H9 (cell line): ENCODE results near the gene BLOC1S1. TPM values are rescaled to one million over a fixed set of nuclear protein-coding genes. Genes with fewer than 3 reads are reported as not detected.

Experiments
- DNase-seq: peaks from one replicate; pipeline ENCODE4 v3.0.0-alpha.2; 2017
- H2AFZ ChIP-seq: one replicate; pipeline ENCODE4 v1.6.1; 2013; ENCODE audit warnings: mild to moderate bottlenecking, low read length, control low read depth, moderate library complexity
- H2AK5ac ChIP-seq: 2 replicates; pipeline ENCODE4 v1.6.1; 2013; ENCODE audit warnings: low read length, control low read depth, mixed read lengths; ENCODE audit not compliant: insufficient read length
- H2BK120ac ChIP-seq: one replicate; pipeline ENCODE4 v1.6.1; 2013; ENCODE audit warnings: low read depth, mild to moderate bottlenecking, low read length, control low read depth, inconsistent platforms; ENCODE audit not compliant: poor library complexity, severe bottlenecking
- H2BK12ac ChIP-seq: 2 replicates; pipeline ENCODE4 v1.6.1; 2013; ENCODE audit warnings: low read length, control low read depth, mixed read lengths, low read depth; ENCODE audit not compliant: insufficient read length
- H2BK15ac ChIP-seq: 2 replicates; pipeline ENCODE4 v1.6.1; 2013; ENCODE audit warnings: low read depth, low read length, control low read depth
- H2BK20ac ChIP-seq: one replicate; pipeline ENCODE4 v1.6.1; 2013; ENCODE audit warnings: low read depth, mild to moderate bottlenecking, low read length, control low read depth, inconsistent platforms; ENCODE audit not compliant: poor library complexity, severe bottlenecking
- H2BK5ac ChIP-seq: 2 replicates; pipeline ENCODE4 v1.6.1; 2013; ENCODE audit warnings: low read length, control low read depth, mixed read lengths; ENCODE audit not compliant: insufficient read length
- H3K14ac ChIP-seq: 2 replicates; pipeline ENCODE4 v1.6.1; 2013; ENCODE audit warnings: low read length, control low read depth; ENCODE audit not compliant: insufficient read depth
- H3K18ac ChIP-seq: 2 replicates; pipeline ENCODE4 v1.6.1; 2013; ENCODE audit warnings: low read depth, mild to moderate bottlenecking, mixed read lengths, low read length, control low read depth; ENCODE audit not compliant: insufficient read length
- H3K23ac ChIP-seq: 2 replicates; pipeline ENCODE4 v1.6.1; 2013; ENCODE audit warnings: low read length, control low read depth, mixed read lengths, low read depth; ENCODE audit not compliant: insufficient read length
- H3K23me2 ChIP-seq: 2 replicates; pipeline ENCODE4 v1.6.1; 2013; ENCODE audit warnings: low read depth, mild to moderate bottlenecking, mixed read lengths, low read length, control low read depth; ENCODE audit not compliant: insufficient read length, poor library complexity, severe bottlenecking
- H3K27ac ChIP-seq: 2 replicates; pipeline ENCODE4 v1.5.1; 2013; ENCODE audit warnings: low read length, control low read depth, mixed read lengths, low read depth; ENCODE audit not compliant: insufficient read length
- H3K27me3 ChIP-seq: 2 replicates; pipeline ENCODE4 v1.6.1; 2013; ENCODE audit warnings: low read length, control low read depth, inconsistent platforms; ENCODE audit not compliant: insufficient read depth
- H3K4ac ChIP-seq: 2 replicates; pipeline ENCODE4 v1.6.1; 2013; ENCODE audit warnings: low read depth, mild to moderate bottlenecking, control low read depth, inconsistent platforms, low read length, moderate library complexity
- H3K4me1 ChIP-seq: 2 replicates; pipeline ENCODE4 v1.6.1; 2013; ENCODE audit warnings: low read length, control low read depth, inconsistent platforms; ENCODE audit not compliant: insufficient read depth
- H3K4me2 ChIP-seq: 2 replicates; pipeline ENCODE4 v1.6.1; 2013; ENCODE audit warnings: low read length, control low read depth, mixed read lengths; ENCODE audit not compliant: insufficient read length, insufficient read depth
- H3K56ac ChIP-seq: 2 replicates; pipeline ENCODE4 v1.6.1; 2013; ENCODE audit warnings: low read depth, mild to moderate bottlenecking, mixed read lengths, low read length, control low read depth; ENCODE audit not compliant: insufficient read length
- H3K79me1 ChIP-seq: 2 replicates; pipeline ENCODE4 v1.6.1; 2013; ENCODE audit warnings: low read depth, mild to moderate bottlenecking, moderate library complexity, low read length, control low read depth, inconsistent platforms; ENCODE audit not compliant: insufficient read depth, poor library complexity, severe bottlenecking
- H3K79me2 ChIP-seq: 2 replicates; pipeline ENCODE4 v1.6.1; 2013; ENCODE audit warnings: low read length, control low read depth, inconsistent platforms; ENCODE audit not compliant: insufficient read depth
- H3K9ac ChIP-seq: 2 replicates; pipeline ENCODE4 v1.6.1; 2013; ENCODE audit warnings: low read length, control low read depth, mixed read lengths; ENCODE audit not compliant: insufficient read length; ENCODE audit errors: extremely low read depth
- H3K9me3 ChIP-seq: one replicate; pipeline ENCODE4 v1.6.1; 2013; ENCODE audit warnings: low read depth, low read length, inconsistent platforms; ENCODE audit not compliant: control insufficient read depth
- H3T11ph ChIP-seq: one replicate; pipeline ENCODE4 v1.6.1; 2013; ENCODE audit warnings: mild to moderate bottlenecking, low read length, control low read depth, inconsistent platforms
- H4K20me1 ChIP-seq: one replicate; pipeline ENCODE4 v1.6.1; 2013; ENCODE audit not compliant: control insufficient read depth, insufficient read length, insufficient read depth
- H4K5ac ChIP-seq: 2 replicates; pipeline ENCODE4 v1.6.1; 2013; ENCODE audit warnings: low read depth, mild to moderate bottlenecking, mixed read lengths, low read length, control low read depth; ENCODE audit not compliant: insufficient read length
- H4K8ac ChIP-seq: replicated peaks from 2 replicates; pipeline ENCODE4 v1.6.1; 2013; ENCODE audit warnings: low read length, control low read depth, mixed read lengths, low read depth; ENCODE audit not compliant: insufficient read length
- H4K91ac ChIP-seq: 2 replicates; pipeline ENCODE4 v1.6.1; 2013; ENCODE audit warnings: low read depth, mild to moderate bottlenecking, moderate library complexity, mixed read lengths, low read length, control low read depth; ENCODE audit not compliant: insufficient read length
- H3K27ac Mint-ChIP-seq, 3 experiments: 2 replicates in 2 of 3; 3 replicates in 1 of 3; pipeline ENCODE4 v1.8.0; 2020 to 2021; ENCODE audit warnings: mixed read lengths in 3 of 3, mild to moderate bottlenecking in 1 of 3, moderate library complexity in 1 of 3
- H3K27me3 Mint-ChIP-seq: 2 replicates; pipeline ENCODE4 v1.8.0; 2021; ENCODE audit warnings: low read depth, mild to moderate bottlenecking, moderate library complexity, mixed read lengths
- H3K36me3 Mint-ChIP-seq, 3 experiments: 2 replicates in 2 of 3; 3 replicates in 1 of 3; pipeline ENCODE4 v1.8.0; 2020 to 2021; ENCODE audit warnings: low read depth in 3 of 3, mixed read lengths in 3 of 3; ENCODE audit not compliant: insufficient read depth in 1 of 3
- H3K4me1 Mint-ChIP-seq, 2 experiments: 2 replicates each; pipeline ENCODE4 v1.8.0; 2020; ENCODE audit warnings: mixed read lengths in 2 of 2
- H3K4me3 Mint-ChIP-seq, 2 experiments: 2 replicates in 1 of 2; 3 replicates in 1 of 2; pipeline ENCODE4 v1.8.0; 2020 to 2021; ENCODE audit warnings: mild to moderate bottlenecking in 2 of 2, mixed read lengths in 2 of 2, moderate library complexity in 1 of 2
- H3K9me3 Mint-ChIP-seq, 2 experiments: 2 replicates in 1 of 2; 3 replicates in 1 of 2; pipeline ENCODE4 v1.8.0; 2020; ENCODE audit warnings: mild to moderate bottlenecking in 2 of 2, mixed read lengths in 2 of 2, moderate library complexity in 1 of 2
- WGBS: extraction: QIAGEN DNeasy Blood & Tissue Kit; methylation state at CpG from one replicate; pipeline ENCODE4 v1.1.7; 2013; ENCODE audit warnings: missing lambda C conversion rate, low lambda C conversion rate, mixed read lengths; ENCODE audit not compliant: insufficient read length; ENCODE audit errors: extremely low coverage; 5-methylcytosine and 5-hydroxymethylcytosine counted together
- total RNA-seq: library from RNA; stranded (reverse); gene quantifications from 2 replicates; pipeline ENCODE4 v1.2.1, GENCODE V29; 2021
- TF ChIP-seq, protein P1 (sequence below): fragments of 200-600 bp; sonication (generic); conservative IDR thresholded peaks from 3 replicates; pipeline ENCODE4 v1.8.0; 2021; ENCODE audit warnings: antibody characterized with exemption, mild to moderate bottlenecking

Gene BLOC1S1
- total RNA-seq, 1 experiment from 2014 or later: 108 TPM

GRCh38 chr12:55744340-55745030 lies 28.6 kb downstream of the BLOC1S1 start:
- H3K4me2 ChIP-seq: peak overlapping the region; percentile 72
- H4K8ac ChIP-seq: no peak overlapping the region
- H3K27ac ChIP-seq: no peak overlapping the region
- H3K4ac ChIP-seq: no peak overlapping the region
- no peak overlapping the region for H2BK5ac ChIP-seq
- no peak for DNase-seq
- no peak overlapping the region for H3K14ac ChIP-seq
- peaks cover 6% of the 10 kb centered on the region; the same call in 1 of the 2 replicates for H3K79me2 ChIP-seq
- TF ChIP-seq, protein P1, sequence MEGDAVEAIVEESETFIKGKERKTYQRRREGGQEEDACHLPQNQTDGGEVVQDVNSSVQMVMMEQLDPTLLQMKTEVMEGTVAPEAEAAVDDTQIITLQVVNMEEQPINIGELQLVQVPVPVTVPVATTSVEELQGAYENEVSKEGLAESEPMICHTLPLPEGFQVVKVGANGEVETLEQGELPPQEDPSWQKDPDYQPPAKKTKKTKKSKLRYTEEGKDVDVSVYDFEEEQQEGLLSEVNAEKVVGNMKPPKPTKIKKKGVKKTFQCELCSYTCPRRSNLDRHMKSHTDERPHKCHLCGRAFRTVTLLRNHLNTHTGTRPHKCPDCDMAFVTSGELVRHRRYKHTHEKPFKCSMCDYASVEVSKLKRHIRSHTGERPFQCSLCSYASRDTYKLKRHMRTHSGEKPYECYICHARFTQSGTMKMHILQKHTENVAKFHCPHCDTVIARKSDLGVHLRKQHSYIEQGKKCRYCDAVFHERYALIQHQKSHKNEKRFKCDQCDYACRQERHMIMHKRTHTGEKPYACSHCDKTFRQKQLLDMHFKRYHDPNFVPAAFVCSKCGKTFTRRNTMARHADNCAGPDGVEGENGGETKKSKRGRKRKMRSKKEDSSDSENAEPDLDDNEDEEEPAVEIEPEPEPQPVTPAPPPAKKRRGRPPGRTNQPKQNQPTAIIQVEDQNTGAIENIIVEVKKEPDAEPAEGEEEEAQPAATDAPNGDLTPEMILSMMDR: no peak
- H3K23me2 ChIP-seq: peaks cover 29% of the 10 kb centered on the region
- H3K79me1 ChIP-seq: peaks cover 3% of the 10 kb centered on the region
- H3K18ac ChIP-seq: no peak overlapping the region
- H2BK120ac ChIP-seq: no peak overlapping the region
- H3K23ac ChIP-seq: no peak overlapping the region
- H2BK12ac ChIP-seq: no peak overlapping the region
- H3K27me3 ChIP-seq: no peaks in the 10 kb centered on the region
- H3K56ac ChIP-seq: no peak overlapping the region
- no peaks in the 10 kb centered on the region for H4K20me1 ChIP-seq
- Mint-ChIP-seq H3K27ac (peak overlapping the region; percentile 68 to 95 (median 95); a peak in 6 of 7 replicates), H3K36me3 (peaks cover 17 to 26% (median 24%) of the 10 kb centered on the region in 3 experiments; a peak in 6 of 7 replicates), H3K4me1 (peaks cover 53 to 59% of the 10 kb centered on the region in 2 experiments), H3K4me3 (peak overlapping the region; percentile 96 to 97), H3K27me3 (peaks cover 8% of the 10 kb centered on the region), H3K9me3 (no peaks in the 10 kb centered on the region)
- no peak overlapping the region for H2BK20ac ChIP-seq
- no CpG with 5 or more reads among the region's 11 CpGs for WGBS
- no peak overlapping the region for H2AK5ac ChIP-seq
- H2BK15ac ChIP-seq: no peak overlapping the region
- H2AFZ ChIP-seq: no peak overlapping the region
- no peak overlapping the region for H3T11ph ChIP-seq
- no peak overlapping the region for H4K91ac ChIP-seq
- peaks cover 13% of the 10 kb centered on the region for H3K4me1 ChIP-seq
- peak overlapping the region; percentile 27 for H3K9ac ChIP-seq
- H4K5ac ChIP-seq: no peak overlapping the region
- no peaks in the 10 kb centered on the region for H3K9me3 ChIP-seq
